GM15510 (cell line): ENCODE results near the gene ADM5.

Source experiments
- POLR2A ChIP-seq: IDR thresholded peaks from 3 replicates; pipeline ENCODE4 v1.6.1; 2011; ENCODE audit warnings: borderline replicate concordance; ENCODE audit not compliant: insufficient read length; ENCODE audit errors: extremely low read depth

ADM5 gene

DNA sequence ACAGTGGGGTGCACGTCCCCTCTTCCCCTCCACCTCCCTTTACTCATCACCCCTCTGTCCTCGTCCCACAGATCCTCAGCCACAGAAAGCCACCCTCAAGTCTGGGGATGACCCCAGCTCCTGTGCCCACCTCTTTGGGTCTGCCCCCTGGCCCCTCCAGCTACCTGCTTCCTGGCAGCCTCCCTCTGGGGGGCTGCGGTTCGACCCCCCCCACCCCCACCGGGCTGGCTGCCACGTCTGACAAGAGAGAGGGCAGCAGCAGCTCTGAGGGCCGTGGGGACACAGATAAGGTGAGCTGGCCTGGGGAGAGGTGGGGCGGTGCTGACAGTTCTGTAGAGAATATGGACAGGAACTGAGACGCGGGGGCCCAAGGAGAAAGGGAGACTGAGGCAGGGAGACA is 34.8 kb upstream of the ADM5 start:
- no peak for TF ChIP-seq POLR2A

DNA sequence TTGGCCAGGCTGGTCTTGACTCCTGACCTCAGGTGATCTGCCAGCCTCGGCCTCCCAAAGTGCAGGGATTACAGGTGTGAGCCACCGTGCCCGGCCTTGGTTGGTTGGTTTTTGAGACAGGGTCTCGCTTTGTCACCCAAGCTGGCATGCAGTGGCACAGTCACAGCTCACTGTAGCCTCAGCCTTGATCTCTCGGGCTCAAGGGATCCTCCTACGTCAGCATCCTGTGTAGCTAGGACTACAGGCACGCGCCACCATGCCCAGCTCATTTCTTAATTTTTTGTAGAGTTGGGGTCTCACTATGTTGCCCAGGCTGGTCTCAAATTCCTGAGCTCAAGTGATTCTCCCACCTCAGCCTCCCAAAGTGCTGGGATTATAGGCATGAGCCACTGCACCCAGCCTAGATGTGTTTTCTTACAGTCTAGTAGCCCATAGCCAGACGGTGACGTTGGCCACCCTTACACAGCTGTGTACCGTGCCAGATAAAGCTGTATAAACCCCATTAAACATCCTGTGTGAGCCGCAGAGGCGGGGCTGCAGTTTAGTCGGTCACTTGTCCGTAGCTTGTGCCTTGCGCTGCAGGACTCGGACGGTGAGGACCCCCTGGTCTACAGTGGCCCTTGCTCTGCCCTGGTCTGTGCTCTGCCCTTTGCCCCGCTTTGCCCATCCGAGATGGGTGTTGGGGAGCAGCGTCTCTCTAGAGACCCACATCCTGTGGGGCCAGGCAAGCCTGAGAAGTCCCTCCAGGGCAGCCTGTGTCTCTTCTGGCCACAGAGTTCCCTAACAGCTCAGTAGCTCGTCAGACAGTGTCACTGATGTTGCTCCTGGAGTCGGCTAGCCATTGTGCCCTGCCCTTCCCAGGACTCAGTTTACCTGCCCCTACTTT is 33.6 kb upstream of the ADM5 start:
- no peak for TF ChIP-seq POLR2A

DNA sequence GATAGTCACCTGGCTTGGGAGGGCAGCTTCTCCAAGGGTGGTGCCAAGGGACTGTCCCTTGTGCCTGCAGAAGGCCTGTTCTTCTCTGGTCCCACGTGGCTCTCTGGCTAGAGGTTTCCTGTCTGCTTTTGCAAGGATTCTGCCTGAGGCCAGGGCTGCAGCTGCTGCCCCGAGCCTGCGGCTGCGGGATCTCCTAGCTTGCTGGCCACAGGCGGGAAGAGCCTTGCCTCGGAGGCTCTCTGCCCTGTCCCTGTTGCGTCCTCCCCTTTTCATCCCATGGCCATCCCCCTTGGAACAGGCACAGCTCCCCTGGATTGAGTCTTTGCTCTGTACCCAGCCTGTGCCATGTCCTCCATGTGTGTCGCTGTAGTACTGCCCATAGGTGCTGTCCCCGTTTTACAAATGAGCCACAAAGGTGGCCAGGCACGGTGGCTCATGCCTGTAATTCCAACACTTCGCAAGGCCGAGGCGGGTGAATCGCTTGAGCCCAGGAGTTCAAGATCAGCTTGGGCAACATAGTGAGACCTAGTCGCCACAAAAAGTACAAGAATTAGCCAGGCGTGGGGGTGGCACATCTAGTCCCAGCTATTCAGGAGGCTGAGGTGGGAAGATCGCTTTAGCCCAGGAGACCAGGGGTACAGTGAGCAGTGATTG is 32.8 kb upstream of the ADM5 start:
- no peak for TF ChIP-seq POLR2A

GRCh38 chr19:49657493-49658138 is 31.8 kb upstream of the ADM5 start:
- no peak for TF ChIP-seq POLR2A

- no peak for TF ChIP-seq POLR2A
These were observed 31.3 kb upstream of the ADM5 start for GRCh38 chr19:49658139-49658517.

DNA sequence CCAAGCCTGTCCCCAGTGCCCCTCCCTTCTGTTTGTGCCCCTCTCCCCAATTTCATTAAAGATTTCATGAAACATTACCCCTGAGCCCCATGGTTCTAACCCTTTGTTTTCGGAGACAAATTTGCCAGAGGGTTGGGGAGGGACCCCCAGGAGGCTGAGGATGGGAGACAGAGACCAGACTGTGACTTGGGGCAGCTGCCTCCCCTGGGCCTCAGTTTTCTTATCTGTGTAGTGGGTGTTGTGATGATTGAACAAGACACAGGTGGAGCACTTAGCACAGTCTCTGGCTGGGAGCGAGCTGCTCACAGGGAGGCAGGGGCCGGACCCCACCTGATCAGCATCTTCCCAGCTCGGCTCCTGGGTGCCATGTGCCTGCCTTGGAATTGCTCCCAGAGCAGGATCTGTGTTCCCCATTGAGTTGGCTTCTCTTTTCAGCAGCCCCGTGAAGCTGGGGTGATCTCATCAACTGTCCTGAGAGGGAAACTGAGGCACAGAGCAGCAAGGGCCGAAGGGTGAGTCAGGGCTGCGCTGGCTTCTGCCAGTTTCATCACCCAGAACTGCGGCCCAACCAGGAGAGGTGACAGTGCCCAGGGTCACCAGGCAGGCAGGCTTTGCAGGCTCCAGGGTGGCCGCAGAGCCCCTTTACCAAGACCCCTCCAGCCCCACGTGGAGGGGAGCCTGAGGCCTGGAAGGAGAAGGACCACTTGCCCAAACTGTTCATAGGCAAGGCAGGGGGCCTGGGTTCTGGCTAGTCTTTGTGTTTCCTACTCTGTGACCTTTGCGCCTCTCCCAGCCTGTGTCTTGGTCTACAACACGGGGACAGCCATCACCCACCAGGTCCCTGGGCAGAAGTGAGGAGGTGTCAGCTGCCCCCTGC is 30.6 kb upstream of the ADM5 start:
- no peak for TF ChIP-seq POLR2A

DNA sequence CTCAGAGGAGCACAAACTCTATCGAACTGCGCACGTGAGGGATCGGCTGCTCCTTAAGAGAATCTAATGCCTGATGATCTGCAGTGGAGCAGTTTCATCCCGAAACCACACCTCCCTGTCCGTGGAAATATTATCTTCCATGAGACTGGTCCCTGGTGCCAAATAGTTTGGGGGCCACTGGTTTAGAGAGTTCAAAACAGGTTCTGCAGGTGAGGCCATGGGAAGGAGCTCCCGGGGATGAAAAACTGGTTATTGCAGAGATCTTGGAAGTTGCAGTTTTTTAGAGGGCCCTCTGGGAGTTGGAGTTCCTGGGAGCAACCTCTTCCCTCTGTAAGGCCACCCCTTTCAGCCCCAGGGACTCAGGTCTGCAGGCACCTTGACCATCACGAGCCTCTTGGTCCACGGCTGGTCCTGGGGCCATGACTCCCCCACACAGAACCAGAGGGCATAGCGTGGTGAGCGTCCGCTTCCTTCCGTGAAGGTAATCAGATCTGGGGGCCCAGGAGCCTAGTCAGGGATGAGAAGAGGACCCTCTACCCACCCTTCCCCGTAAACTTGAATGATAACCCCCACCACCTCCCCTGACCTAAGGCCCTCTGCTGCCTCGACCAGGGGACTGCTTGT is 28.9 kb upstream of the ADM5 start:
- no peak for TF ChIP-seq POLR2A

GRCh38 chr19:49662011-49662410 is 27.4 kb upstream of the ADM5 start:
- TF ChIP-seq POLR2A = peak; percentile 19

GRCh38 chr19:49663224-49663623 is 26.2 kb upstream of the ADM5 start:
- no peak for TF ChIP-seq POLR2A

- TF ChIP-seq POLR2A = peak; percentile 59
These were observed 25.0 kb upstream of the ADM5 start for GRCh38 chr19:49664171-49665035.

GRCh38 chr19:49665036-49665350 is 24.4 kb upstream of the ADM5 start:
- no peak for TF ChIP-seq POLR2A

DNA sequence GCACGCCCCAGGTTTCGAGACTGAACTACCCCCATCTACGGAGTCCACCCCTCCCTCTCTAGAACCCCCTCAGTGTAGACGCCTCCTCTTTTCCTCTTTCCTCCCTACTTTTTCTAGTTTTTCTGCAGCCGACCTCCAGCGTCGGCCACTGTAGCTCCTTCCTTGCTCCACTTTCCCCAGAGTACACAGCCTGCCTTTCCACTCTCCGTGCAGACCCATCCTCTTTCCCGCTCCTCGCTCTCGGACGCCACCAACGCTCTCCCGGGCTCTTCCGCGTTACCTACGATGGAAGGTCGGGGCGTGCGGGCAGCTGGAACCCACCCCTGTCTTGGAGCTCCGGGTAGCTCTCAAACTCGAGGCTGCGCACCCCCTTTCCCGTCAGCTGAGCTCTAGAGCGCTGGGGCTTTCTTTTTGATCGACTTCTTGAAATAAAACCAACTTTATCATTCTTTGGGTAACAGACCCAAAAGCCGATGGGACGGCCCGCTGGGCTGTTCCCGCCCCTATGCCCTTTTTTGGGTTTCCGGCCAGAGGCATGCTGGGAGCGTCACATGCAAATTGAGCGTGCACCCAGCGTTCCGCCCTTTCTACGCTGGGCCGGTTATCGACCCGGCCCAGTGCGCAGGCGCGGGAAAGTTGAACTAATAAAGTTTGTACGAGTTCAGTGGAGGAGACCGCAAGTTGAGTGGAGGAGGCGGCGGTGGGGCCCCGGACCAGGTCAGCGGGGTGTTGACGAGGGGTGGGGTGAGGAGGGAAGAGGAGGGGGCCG is 23.9 kb upstream of the ADM5 start, which contains the start of the genes BCL2L12 and IRF3:
TSS of gene BCL2L12 (plus strand) at position 583 of the 769 bp plus-strand sequence. CDS start 760 bp downstream, outside the sequence.
TSS of gene IRF3 (minus strand) at position 507 of the 769 bp plus-strand sequence. CDS start 1,019 bp downstream, outside the sequence.
- TF ChIP-seq POLR2A = no peak

DNA sequence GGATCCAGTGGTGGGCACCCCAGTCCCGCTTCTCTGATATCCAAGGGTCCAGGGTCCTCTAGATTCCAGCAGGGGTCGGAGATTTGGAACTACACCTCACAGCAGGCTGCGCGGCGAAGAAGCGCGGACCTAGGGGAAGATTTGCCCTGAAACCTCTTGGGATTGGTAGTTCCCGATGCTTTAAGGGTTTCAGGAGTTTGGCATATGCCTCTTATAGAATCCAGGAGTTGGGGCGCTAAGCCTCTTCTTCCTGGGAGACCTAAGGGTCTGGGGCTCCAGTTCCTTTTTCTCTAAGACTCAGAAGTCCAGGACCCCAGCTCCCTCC is 23.3 kb upstream of the ADM5 start:
- no peak for TF ChIP-seq POLR2A
